HepG2 (cell line): Measurements from ENCODE around the gene TWNK. TPM values are rescaled to one million over a fixed set of nuclear protein-coding genes. Genes with fewer than 3 reads are reported as not detected.

Experiments
- GATAD1 ChIP-seq: IDR thresholded peaks from 2 replicates; pipeline ENCODE4 v1.6.1; 2016; ENCODE audit warnings: missing genetic modification reagents, missing compliant biosample characterization
- GTF3A ChIP-seq: sonication (generic); formaldehyde crosslinking; conservative IDR thresholded peaks from 2 replicates; pipeline ENCODE4 v1.4.0; 2020; ENCODE audit warnings: mild to moderate bottlenecking, missing genetic modification reagents
- HMGA1 ChIP-seq: sonication (generic); formaldehyde crosslinking; conservative IDR thresholded peaks from 2 replicates; pipeline ENCODE4 v1.4.0; 2020; ENCODE audit warnings: missing genetic modification reagents
- JDP2 ChIP-seq: sonication (generic); formaldehyde crosslinking; IDR thresholded peaks from 2 replicates; pipeline ENCODE4 v1.8.1; 2022; ENCODE audit warnings: missing genetic modification reagents, borderline replicate concordance
- JUN ChIP-seq: sonication (generic); formaldehyde crosslinking; IDR thresholded peaks from 2 replicates; pipeline ENCODE4 v1.4.0; 2020; ENCODE audit warnings: mild to moderate bottlenecking, missing genetic modification reagents
- KLF15 ChIP-seq: sonication (generic); formaldehyde crosslinking; IDR thresholded peaks from 2 replicates; pipeline ENCODE4 v1.8.1; 2023; ENCODE audit warnings: borderline replicate concordance, mild to moderate bottlenecking, inconsistent platforms, missing genetic modification reagents, mixed read lengths
- MTA3 ChIP-seq: sonication (generic); formaldehyde crosslinking; IDR thresholded peaks from 2 replicates; pipeline ENCODE4 v1.4.0; 2020; ENCODE audit warnings: missing genetic modification reagents
- ZC3H13 ChIP-seq: sonication (generic); formaldehyde crosslinking; IDR thresholded peaks from 2 replicates; pipeline ENCODE4 v1.8.1; 2023; ENCODE audit warnings: mild to moderate bottlenecking, missing genetic modification reagents, moderate library complexity
- ZFX ChIP-seq: sonication (generic); formaldehyde crosslinking; IDR thresholded peaks from 2 replicates; pipeline ENCODE4 v1.4.0; 2020; ENCODE audit warnings: mild to moderate bottlenecking, low read depth, missing genetic modification reagents, moderate library complexity
- ZNF124 ChIP-seq: sonication (generic); formaldehyde crosslinking; IDR thresholded peaks from 2 replicates; pipeline ENCODE4 v1.4.0; 2020; ENCODE audit warnings: missing genetic modification reagents
- ZNF234 ChIP-seq: sonication (generic); formaldehyde crosslinking; conservative IDR thresholded peaks from 2 replicates; pipeline ENCODE4 v1.5.1; 2020; ENCODE audit warnings: mild to moderate bottlenecking, missing genetic modification reagents
- ZNF326 ChIP-seq: sonication (generic); formaldehyde crosslinking; IDR thresholded peaks from 2 replicates; pipeline ENCODE4 v1.4.0; 2020; ENCODE audit warnings: missing genetic modification reagents, borderline replicate concordance
- polyA plus RNA-seq, 8 experiments: library from polyadenylated mRNA; depleted of rRNA in 3 of 8; stranded (reverse) in 7 of 8; unstranded in 1 of 8; fragments of >200 nt; fragmentation: Illumina TruSeq in 4 of 8; extraction: Trizol in 4 of 8; gene quantifications; 2 replicates each; pipeline versions ENCODE4 v1.2.1 to v1.2.3, GENCODE V29; 2011 to 2016; ENCODE audit warnings: low read depth in 4 of 8, missing spikeins in 1 of 8, mixed read lengths in 1 of 8; ENCODE audit not compliant: insufficient read depth in 1 of 8
- total RNA-seq, 5 experiments: library from RNA; depleted of rRNA; stranded (reverse); fragments of >200 nt; fragmentation: Illumina TruSeq; extraction: Trizol; gene quantifications; 2 replicates each; pipeline ENCODE4 v1.2.3, GENCODE V29; 2016; ENCODE audit warnings: low read depth in 1 of 5
- TF ChIP-seq, protein P1 (sequence below): IDR thresholded peaks from 2 replicates; pipeline ENCODE4 v1.6.1; 2016; ENCODE audit warnings: control low read depth
- TF ChIP-seq, protein P2 (sequence below): conservative IDR thresholded peaks from 2 replicates; pipeline ENCODE4 v1.6.1; 2018; ENCODE audit warnings: missing genetic modification reagents
- TF ChIP-seq, protein P3 (sequence below): sonication (generic); formaldehyde crosslinking; IDR thresholded peaks from 2 replicates; pipeline ENCODE4 v1.4.0; 2020; ENCODE audit warnings: missing genetic modification reagents
- TF ChIP-seq, protein P4 (sequence below): IDR thresholded peaks from 2 replicates; pipeline ENCODE4 v1.6.1; 2012; ENCODE audit warnings: low read depth, low read length, improper control_type of control experiment
- TF ChIP-seq, protein P5 (sequence below): sonication (generic); formaldehyde crosslinking; IDR thresholded peaks from 2 replicates; pipeline ENCODE4 v1.4.0; 2020; ENCODE audit warnings: missing genetic modification reagents, borderline replicate concordance
- TF ChIP-seq, protein P6 (sequence below): sonication (generic); formaldehyde crosslinking; IDR thresholded peaks from 2 replicates; pipeline ENCODE4 v1.9.0; 2022; ENCODE audit warnings: missing genetic modification reagents, mild to moderate bottlenecking, borderline replicate concordance
- TF ChIP-seq, protein P7 (sequence below): sonication (generic); formaldehyde crosslinking; IDR thresholded peaks from 2 replicates; pipeline ENCODE4 v1.5.1; 2020; ENCODE audit warnings: missing genetic modification reagents, mild to moderate bottlenecking, borderline replicate concordance

The TWNK gene
- total and polyA plus RNA-seq, 2 of the 13 experiments (the other 11 are each of a cell fraction or from before 2014, with no cell fraction given): 10.7 to 16.5 TPM

DNA sequence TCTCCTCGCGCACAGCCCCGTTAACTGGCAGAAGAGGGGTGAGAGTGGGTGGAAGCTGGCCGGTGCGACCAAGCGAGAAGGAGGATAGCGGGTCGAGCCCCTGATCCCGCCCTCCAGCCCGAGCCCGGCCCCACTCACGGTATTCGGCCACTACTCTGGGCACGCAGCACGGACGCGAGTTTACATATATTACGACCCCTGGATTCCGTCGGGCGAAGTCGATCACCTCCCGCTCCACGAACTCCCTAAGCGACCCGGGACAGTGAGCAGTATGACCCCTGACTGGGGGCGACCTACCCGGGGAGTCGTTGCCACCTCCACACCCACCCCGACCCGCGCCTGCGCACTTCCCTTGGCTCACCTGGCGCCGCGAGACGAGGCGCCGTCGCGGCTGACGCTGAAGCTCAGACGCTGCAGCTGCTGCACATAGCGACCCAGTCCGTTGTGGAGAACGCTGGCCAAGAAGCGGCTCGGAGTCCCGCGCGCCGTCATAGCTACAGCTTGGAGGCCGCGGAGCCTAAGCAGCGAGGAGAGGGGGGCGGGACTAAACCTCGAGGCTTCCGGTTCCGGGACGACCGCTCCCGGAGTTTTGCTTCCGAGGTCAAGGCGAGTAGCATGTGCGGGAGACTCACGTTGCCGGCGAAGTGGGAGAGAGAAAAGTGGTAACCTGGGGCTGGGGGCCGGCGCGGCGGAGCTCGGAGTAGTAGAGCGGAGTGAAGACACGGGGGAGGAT, at the start of gene TWNK, which contains the start of gene MRPL43 (continued):
- no peak for TF ChIP-seq HMGA1 (CRISPR knock-in tag)
- TF ChIP-seq, protein P1, sequence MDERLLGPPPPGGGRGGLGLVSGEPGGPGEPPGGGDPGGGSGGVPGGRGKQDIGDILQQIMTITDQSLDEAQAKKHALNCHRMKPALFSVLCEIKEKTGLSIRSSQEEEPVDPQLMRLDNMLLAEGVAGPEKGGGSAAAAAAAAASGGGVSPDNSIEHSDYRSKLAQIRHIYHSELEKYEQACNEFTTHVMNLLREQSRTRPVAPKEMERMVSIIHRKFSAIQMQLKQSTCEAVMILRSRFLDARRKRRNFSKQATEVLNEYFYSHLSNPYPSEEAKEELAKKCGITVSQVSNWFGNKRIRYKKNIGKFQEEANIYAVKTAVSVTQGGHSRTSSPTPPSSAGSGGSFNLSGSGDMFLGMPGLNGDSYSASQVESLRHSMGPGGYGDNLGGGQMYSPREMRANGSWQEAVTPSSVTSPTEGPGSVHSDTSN (CRISPR knock-in tag): no peak
- TF ChIP-seq, protein P2, sequence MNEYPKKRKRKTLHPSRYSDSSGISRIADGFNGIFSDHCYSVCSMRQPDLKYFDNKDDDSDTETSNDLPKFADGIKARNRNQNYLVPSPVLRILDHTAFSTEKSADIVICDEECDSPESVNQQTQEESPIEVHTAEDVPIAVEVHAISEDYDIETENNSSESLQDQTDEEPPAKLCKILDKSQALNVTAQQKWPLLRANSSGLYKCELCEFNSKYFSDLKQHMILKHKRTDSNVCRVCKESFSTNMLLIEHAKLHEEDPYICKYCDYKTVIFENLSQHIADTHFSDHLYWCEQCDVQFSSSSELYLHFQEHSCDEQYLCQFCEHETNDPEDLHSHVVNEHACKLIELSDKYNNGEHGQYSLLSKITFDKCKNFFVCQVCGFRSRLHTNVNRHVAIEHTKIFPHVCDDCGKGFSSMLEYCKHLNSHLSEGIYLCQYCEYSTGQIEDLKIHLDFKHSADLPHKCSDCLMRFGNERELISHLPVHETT: no peak; the same call in 1 of the 2 replicates
- TF ChIP-seq, protein P3, sequence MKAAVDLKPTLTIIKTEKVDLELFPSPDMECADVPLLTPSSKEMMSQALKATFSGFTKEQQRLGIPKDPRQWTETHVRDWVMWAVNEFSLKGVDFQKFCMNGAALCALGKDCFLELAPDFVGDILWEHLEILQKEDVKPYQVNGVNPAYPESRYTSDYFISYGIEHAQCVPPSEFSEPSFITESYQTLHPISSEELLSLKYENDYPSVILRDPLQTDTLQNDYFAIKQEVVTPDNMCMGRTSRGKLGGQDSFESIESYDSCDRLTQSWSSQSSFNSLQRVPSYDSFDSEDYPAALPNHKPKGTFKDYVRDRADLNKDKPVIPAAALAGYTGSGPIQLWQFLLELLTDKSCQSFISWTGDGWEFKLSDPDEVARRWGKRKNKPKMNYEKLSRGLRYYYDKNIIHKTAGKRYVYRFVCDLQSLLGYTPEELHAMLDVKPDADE (CRISPR knock-in tag): no peak
- TF ChIP-seq, protein P4, sequence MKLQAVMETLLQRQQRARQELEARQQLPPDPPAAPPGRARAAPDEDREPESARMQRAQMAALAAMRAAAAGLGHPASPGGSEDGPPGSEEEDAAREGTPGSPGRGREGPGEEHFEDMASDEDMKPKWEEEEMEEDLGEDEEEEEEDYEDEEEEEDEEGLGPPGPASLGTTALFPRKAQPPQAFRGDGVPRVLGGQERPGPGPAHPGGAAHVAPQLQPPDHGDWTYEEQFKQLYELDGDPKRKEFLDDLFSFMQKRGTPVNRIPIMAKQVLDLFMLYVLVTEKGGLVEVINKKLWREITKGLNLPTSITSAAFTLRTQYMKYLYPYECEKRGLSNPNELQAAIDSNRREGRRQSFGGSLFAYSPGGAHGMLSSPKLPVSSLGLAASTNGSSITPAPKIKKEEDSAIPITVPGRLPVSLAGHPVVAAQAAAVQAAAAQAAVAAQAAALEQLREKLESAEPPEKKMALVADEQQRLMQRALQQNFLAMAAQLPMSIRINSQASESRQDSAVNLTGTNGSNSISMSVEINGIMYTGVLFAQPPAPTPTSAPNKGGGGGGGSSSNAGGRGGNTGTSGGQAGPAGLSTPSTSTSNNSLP: no peak
- TF ChIP-seq ZC3H13: peak; percentile 99
- TF ChIP-seq, protein P5, sequence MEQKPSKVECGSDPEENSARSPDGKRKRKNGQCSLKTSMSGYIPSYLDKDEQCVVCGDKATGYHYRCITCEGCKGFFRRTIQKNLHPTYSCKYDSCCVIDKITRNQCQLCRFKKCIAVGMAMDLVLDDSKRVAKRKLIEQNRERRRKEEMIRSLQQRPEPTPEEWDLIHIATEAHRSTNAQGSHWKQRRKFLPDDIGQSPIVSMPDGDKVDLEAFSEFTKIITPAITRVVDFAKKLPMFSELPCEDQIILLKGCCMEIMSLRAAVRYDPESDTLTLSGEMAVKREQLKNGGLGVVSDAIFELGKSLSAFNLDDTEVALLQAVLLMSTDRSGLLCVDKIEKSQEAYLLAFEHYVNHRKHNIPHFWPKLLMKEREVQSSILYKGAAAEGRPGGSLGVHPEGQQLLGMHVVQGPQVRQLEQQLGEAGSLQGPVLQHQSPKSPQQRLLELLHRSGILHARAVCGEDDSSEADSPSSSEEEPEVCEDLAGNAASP (CRISPR knock-in tag): no peak
- TF ChIP-seq ZNF326: 0 out of 2 replicates have a peak, but pooled peaks have one; percentile 20
- 0 out of 2 replicates have a peak, but pooled peaks have one; percentile 43 for TF ChIP-seq ZNF234 (CRISPR knock-in tag)
- TF ChIP-seq MTA3 (CRISPR knock-in tag): no peak
- TF ChIP-seq JUN: peak; percentile 45; the same call in 1 of the 2 replicates
- TF ChIP-seq GATAD1 (CRISPR knock-in tag): peak; percentile 94
- peak; percentile 14; the same call in 1 of the 2 replicates for TF ChIP-seq GTF3A (CRISPR knock-in tag)
- TF ChIP-seq, protein P6, sequence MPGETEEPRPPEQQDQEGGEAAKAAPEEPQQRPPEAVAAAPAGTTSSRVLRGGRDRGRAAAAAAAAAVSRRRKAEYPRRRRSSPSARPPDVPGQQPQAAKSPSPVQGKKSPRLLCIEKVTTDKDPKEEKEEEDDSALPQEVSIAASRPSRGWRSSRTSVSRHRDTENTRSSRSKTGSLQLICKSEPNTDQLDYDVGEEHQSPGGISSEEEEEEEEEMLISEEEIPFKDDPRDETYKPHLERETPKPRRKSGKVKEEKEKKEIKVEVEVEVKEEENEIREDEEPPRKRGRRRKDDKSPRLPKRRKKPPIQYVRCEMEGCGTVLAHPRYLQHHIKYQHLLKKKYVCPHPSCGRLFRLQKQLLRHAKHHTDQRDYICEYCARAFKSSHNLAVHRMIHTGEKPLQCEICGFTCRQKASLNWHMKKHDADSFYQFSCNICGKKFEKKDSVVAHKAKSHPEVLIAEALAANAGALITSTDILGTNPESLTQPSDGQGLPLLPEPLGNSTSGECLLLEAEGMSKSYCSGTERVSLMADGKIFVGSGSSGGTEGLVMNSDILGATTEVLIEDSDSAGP (CRISPR knock-in tag): peak; percentile 94
- TF ChIP-seq ZFX (CRISPR knock-in tag): peak; percentile 93
- TF ChIP-seq JDP2: no peak
- 0 out of 2 replicates have a peak, but pooled peaks have one; percentile 29 for TF ChIP-seq KLF15
- TF ChIP-seq ZNF124 (CRISPR knock-in tag): 0 out of 2 replicates have a peak, but pooled peaks have one; percentile 38
- TF ChIP-seq, protein P7, sequence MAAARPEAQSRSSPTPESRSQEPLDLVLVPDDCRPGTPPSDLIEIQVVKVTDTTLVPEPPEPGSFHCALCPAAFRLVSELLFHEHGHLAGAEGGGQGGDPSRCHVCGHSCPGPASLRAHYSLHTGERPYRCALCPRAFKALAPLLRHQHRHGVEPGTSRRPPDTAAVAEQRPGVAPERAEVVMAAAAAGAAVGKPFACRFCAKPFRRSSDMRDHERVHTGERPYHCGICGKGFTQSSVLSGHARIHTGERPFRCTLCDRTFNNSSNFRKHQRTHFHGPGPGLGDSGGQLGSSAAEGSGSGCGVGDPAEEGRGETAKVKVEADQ: peak; percentile 85; the same call in 1 of the 2 replicates
